WTC11 (cell line): Measurements from ENCODE around the gene HDAC10. TPM values are rescaled to one million over a fixed set of nuclear protein-coding genes. Genes with fewer than 3 reads are reported as not detected.

ENCODE experiments used
- ATAC-seq: fragments of 200-7000 bp; cut with Tn5 transposase; 2 replicates; pipeline ENCODE4 v1.10.0; 2021; ENCODE audit warnings: mild to moderate bottlenecking, moderate library complexity
- CTCF ChIA-PET: fragments of 300-600 bp; sonication (Branson Sonifier 250); formaldehyde crosslinking; loops from one replicate; lab custom pipeline; 2021; ENCODE audit warnings: antibody characterized with exemption; lab: Charles Lee
- POLR2A ChIA-PET: fragments of 350-600 bp; sonication (Branson Sonifier 250); formaldehyde crosslinking; loops from one replicate; lab custom pipeline; 2021; ENCODE audit warnings: antibody characterized with exemption; lab: Charles Lee
- DNase-seq: peaks from one replicate; pipeline ENCODE4 v3.0.0; 2021; ENCODE audit warnings: low spot score
- H3K27ac Mint-ChIP-seq: 2 replicates; pipeline ENCODE4 v1.8.0; 2021; ENCODE audit warnings: mixed read lengths
- H3K27me3 Mint-ChIP-seq: 2 replicates; pipeline ENCODE4 v1.8.0; 2021; ENCODE audit warnings: low read depth, mild to moderate bottlenecking, moderate library complexity, mixed read lengths
- H3K36me3 Mint-ChIP-seq: 2 replicates; pipeline ENCODE4 v1.8.0; 2021; ENCODE audit warnings: mixed read lengths
- H3K4me1 Mint-ChIP-seq: 2 replicates; pipeline ENCODE4 v1.8.0; 2022; ENCODE audit warnings: mixed read lengths
- H3K4me3 Mint-ChIP-seq: 2 replicates; pipeline ENCODE4 v1.8.0; 2021; ENCODE audit warnings: mild to moderate bottlenecking, moderate library complexity, mixed read lengths
- H3K9me3 Mint-ChIP-seq: 2 replicates; pipeline ENCODE4 v1.8.0; 2021; ENCODE audit warnings: mixed read lengths
- AFF4 ChIP-seq: sonication (generic); formaldehyde crosslinking; IDR thresholded peaks from 2 replicates; pipeline ENCODE4 v1.8.1; 2023; ENCODE audit warnings: mild to moderate bottlenecking, missing genetic modification reagents, borderline replicate concordance
- ARID4B ChIP-seq: sonication (generic); formaldehyde crosslinking; IDR thresholded peaks from 2 replicates; pipeline ENCODE4 v1.8.0; 2023; ENCODE audit warnings: missing genetic modification reagents, mild to moderate bottlenecking, borderline replicate concordance
- ATF3 ChIP-seq: sonication (generic); formaldehyde crosslinking; conservative IDR thresholded peaks from 2 replicates; pipeline ENCODE4 v1.8.1; 2022; ENCODE audit warnings: mild to moderate bottlenecking, missing genetic modification reagents
- ELF4 ChIP-seq: sonication (generic); formaldehyde crosslinking; IDR thresholded peaks from 2 replicates; pipeline ENCODE4 v1.8.1; 2022; ENCODE audit warnings: low read depth, mild to moderate bottlenecking, moderate library complexity, missing genetic modification reagents
- FOXK1 ChIP-seq: sonication (generic); formaldehyde crosslinking; IDR thresholded peaks from 2 replicates; pipeline ENCODE4 v1.8.0; 2022; ENCODE audit warnings: mild to moderate bottlenecking, moderate library complexity, missing genetic modification reagents
- NFATC4 ChIP-seq: fragments of 250-450 bp; sonication (Bioruptor Pico); IDR thresholded peaks from 2 replicates; pipeline ENCODE4 v1.9.0; 2021; ENCODE audit warnings: mild to moderate bottlenecking
- NR3C1 ChIP-seq: sonication (generic); formaldehyde crosslinking; conservative IDR thresholded peaks from 2 replicates; pipeline ENCODE4 v1.8.1; 2023; ENCODE audit warnings: low read depth, mild to moderate bottlenecking, missing genetic modification reagents
- SP1 ChIP-seq: sonication (generic); formaldehyde crosslinking; conservative IDR thresholded peaks from 2 replicates; pipeline ENCODE4 v1.8.1; 2022; ENCODE audit warnings: missing genetic modification reagents
- USF2 ChIP-seq: sonication (generic); formaldehyde crosslinking; IDR thresholded peaks from 2 replicates; pipeline ENCODE4 v1.8.1; 2023; ENCODE audit warnings: mild to moderate bottlenecking, missing genetic modification reagents, moderate library complexity
- ZNF281 ChIP-seq: sonication (generic); formaldehyde crosslinking; IDR thresholded peaks from 2 replicates; pipeline ENCODE4 v1.8.0; 2023; ENCODE audit warnings: mild to moderate bottlenecking, missing genetic modification reagents
- total RNA-seq: library from RNA; stranded (reverse); gene quantifications from 3 replicates; pipeline ENCODE4 v1.2.3, GENCODE V29; 2021

The HDAC10 gene
- total RNA-seq, 1 experiment from 2014 or later: 40.9 TPM

- peak; percentile 49 for TF ChIP-seq FOXK1
- TF ChIP-seq ARID4B (CRISPR knock-in tag): peak; percentile 56; the same call in 1 of the 2 replicates
- no peak; the same call in 1 of the 2 replicates for TF ChIP-seq USF2 (CRISPR knock-in tag)
- no peak for TF ChIP-seq ELF4 (CRISPR knock-in tag)
- no peak for TF ChIP-seq ATF3 (CRISPR knock-in tag)
- TF ChIP-seq ZNF281 (CRISPR knock-in tag): no peak
Observed at GRCh38 chr22:50250555-50251476, at the start of gene HDAC10 (continued).

GRCh38 chr22:50300620-50301257 is 49.7 kb upstream of the HDAC10 start:
- no peak for DNase-seq
- H3K4me1 Mint-ChIP-seq: peaks cover 31% of the 10 kb centered on the region
- no peak for ATAC-seq
- TF ChIP-seq NR3C1: no peak
- TF ChIP-seq NFATC4 (CRISPR knock-in tag): no peak
- TF ChIP-seq SP1 (CRISPR knock-in tag): peak; percentile 21; the same call in 1 of the 2 replicates
- TF ChIP-seq AFF4 (CRISPR knock-in tag): no peak
- H3K27me3 Mint-ChIP-seq: no peaks in the 10 kb centered on the region
- H3K36me3 Mint-ChIP-seq: no peaks in the 10 kb centered on the region
- H3K27ac Mint-ChIP-seq: no peak overlapping the region
- ChIA-PET POLR2A (no interaction called here), CTCF (interaction anchor here (1.0 to 2.6 kb wide), 8 partner anchors 8 to 270 kb away, joined by 3 to 18 read pairs (median 4); partner anchors contain the start of genes DENND6B and HDAC10)
- peak overlapping the region; percentile 40 for H3K4me3 Mint-ChIP-seq
- no peaks in the 10 kb centered on the region for H3K9me3 Mint-ChIP-seq
